ENCODE data around the gene BDNF. TPM values are rescaled to one million over a fixed set of nuclear protein-coding genes. Genes with fewer than 3 reads are reported as not detected.

BDNF gene
- total RNA-seq, 1 experiment from 2014 or later, result 5.4 TPM

DNA sequence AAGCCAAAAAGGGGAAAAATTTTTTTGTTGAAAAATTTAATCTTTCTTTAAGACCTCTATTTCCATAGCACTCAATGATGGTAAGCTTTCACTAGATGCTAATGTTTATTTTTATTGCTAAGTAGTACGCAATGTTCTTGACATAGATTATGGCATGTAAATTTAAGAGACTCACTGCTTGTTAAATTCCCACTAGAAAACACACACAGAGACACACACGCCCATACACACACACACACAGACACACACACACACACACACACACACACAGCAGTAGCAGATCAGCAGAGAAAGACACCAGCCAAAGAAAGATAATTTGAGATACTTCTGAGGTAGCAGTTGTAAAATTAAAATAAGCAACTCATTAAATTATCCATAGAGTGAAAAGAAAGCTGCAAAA lies 16.0 kb upstream of the BDNF start:
- H3K27me3 ChIP-seq (ENCODE audit: insufficient read depth, low read depth), result no peaks in the 10 kb centered on the region
- no peaks in the 10 kb centered on the region for H3K9me2 ChIP-seq (ENCODE audit: insufficient read depth)
- H3K36me3 ChIP-seq (ENCODE audit: low read depth), result no peaks in the 10 kb centered on the region
- POLR2A ChIA-PET (ENCODE audit: unreplicated experiment), result no interaction called here
- H3K79me2 ChIP-seq (ENCODE audit: low read depth), result no peaks in the 10 kb centered on the region
- BruUV-seq (replicated peaks), result no TSS peak
- DNase-seq, result no peak
- no peak overlapping the region for H3K4me2 ChIP-seq
- no peak overlapping the region for H2AFZ ChIP-seq
- H3K4me3 ChIP-seq, result no peak overlapping the region
- H3K27ac ChIP-seq, result no peak overlapping the region
- no peaks in the 10 kb centered on the region for H3K9me3 ChIP-seq (ENCODE audit: insufficient read depth, low read depth)
- TF ChIP-seq CTCF (conservative IDR thresholded peaks at IDR 0.05) (no peak), EZH2 (IDR thresholded peaks at IDR 0.05; ENCODE audit: low read depth) (no peak)
- H3K4me1 ChIP-seq (replicated peaks; ENCODE audit: insufficient read depth), result 0 out of 2 replicates have a peak, but pooled peaks cover 7% of the 10 kb centered on the region
- intact Hi-C loops (cut with micrococcal nuclease; ENCODE audit: unreplicated experiment), result loop anchor here (5.0 kb wide), 1 partner anchor 51 kb away; no protein-coding TSS in a partner anchor
- no peaks in the 10 kb centered on the region for H4K20me1 ChIP-seq (ENCODE audit: insufficient read depth)
- CTCF ChIA-PET, result interaction anchor here (0.6 kb wide), 1 partner anchor 9 kb away, joined by 3 read pairs; no protein-coding TSS in a partner anchor
- no peaks in the 10 kb centered on the region for H3F3A ChIP-seq (ENCODE audit: insufficient read depth, low read depth)

- no peaks in the 10 kb centered on the region for H3K4me1 ChIP-seq (replicated peaks; ENCODE audit: insufficient read depth)
- DNase-seq, result no peak
- H2AFZ ChIP-seq, result no peak overlapping the region
- BruUV-seq (replicated peaks), result no TSS peak
- no peaks in the 10 kb centered on the region for H3K9me3 ChIP-seq (ENCODE audit: insufficient read depth, low read depth)
- no peaks in the 10 kb centered on the region for H3F3A ChIP-seq (ENCODE audit: insufficient read depth, low read depth)
- no peaks in the 10 kb centered on the region for H4K20me1 ChIP-seq (ENCODE audit: insufficient read depth)
- no peaks in the 10 kb centered on the region for H3K9me2 ChIP-seq (ENCODE audit: insufficient read depth)
- TF ChIP-seq EZH2 (IDR thresholded peaks at IDR 0.05; ENCODE audit: low read depth), result no peak
- no peak for TF ChIP-seq CTCF (conservative IDR thresholded peaks at IDR 0.05)
- H3K4me2 ChIP-seq, result no peak overlapping the region
- H3K79me2 ChIP-seq (ENCODE audit: low read depth), result no peaks in the 10 kb centered on the region
- ChIA-PET CTCF (no interaction called here), POLR2A (ENCODE audit: unreplicated experiment) (no interaction called here)
- intact Hi-C loops (cut with micrococcal nuclease; ENCODE audit: unreplicated experiment), result no loop called here
- no peaks in the 10 kb centered on the region for H3K36me3 ChIP-seq (ENCODE audit: low read depth)
- H3K4me3 ChIP-seq, result no peak overlapping the region
- no peak overlapping the region for H3K27ac ChIP-seq
- H3K27me3 ChIP-seq (ENCODE audit: insufficient read depth, low read depth), result no peaks in the 10 kb centered on the region
Measured at GRCh38 chr11:27711725-27712124, 11.5 kb upstream of the BDNF start.

GRCh38 chr11:27710536-27710935 lies 10.3 kb upstream of the BDNF start:
- Histone ChIP-seq H3K27ac (no peak overlapping the region), H3K36me3 (ENCODE audit: low read depth) (no peaks in the 10 kb centered on the region), H4K20me1 (ENCODE audit: insufficient read depth) (no peaks in the 10 kb centered on the region), H3K9me3 (ENCODE audit: insufficient read depth, low read depth) (no peaks in the 10 kb centered on the region), H2AFZ (no peak overlapping the region), H3K79me2 (ENCODE audit: low read depth) (no peaks in the 10 kb centered on the region), H3F3A (ENCODE audit: insufficient read depth, low read depth) (no peaks in the 10 kb centered on the region), H3K4me1 (replicated peaks; ENCODE audit: insufficient read depth) (no peaks in the 10 kb centered on the region), H3K4me2 (no peak overlapping the region), H3K9me2 (ENCODE audit: insufficient read depth) (no peaks in the 10 kb centered on the region), H3K27me3 (ENCODE audit: insufficient read depth, low read depth) (no peaks in the 10 kb centered on the region), H3K4me3 (no peak overlapping the region)
- ChIA-PET POLR2A (ENCODE audit: unreplicated experiment) (no interaction called here), CTCF (no interaction called here)
- no peak for TF ChIP-seq CTCF (conservative IDR thresholded peaks at IDR 0.05)
- DNase-seq, result no peak
- BruUV-seq (replicated peaks), result no TSS peak
- intact Hi-C loops (cut with micrococcal nuclease; ENCODE audit: unreplicated experiment), result no loop called here

All from PC-9 (cell line).